HCT116 (cell line): ENCODE measurements around the gene SRP54. TPM values are rescaled to one million over a fixed set of nuclear protein-coding genes. Genes with fewer than 3 reads are reported as not detected.

Experiments used
- ATAC-seq: fragments of 200-7000 bp; cut with Tn5 transposase; 2 replicates; pipeline ENCODE4 v1.9.1; 2020; ENCODE audit warnings: mild to moderate bottlenecking, moderate library complexity
- BruUV-seq: library from RNA; stranded (reverse); fragments of 400-500 nt; replicated peaks from 2 replicates; lab custom pipeline; 2021; lab: Mats Ljungman, UMichigan
- CTCF ChIA-PET: fragments of 300-600 bp; sonication (Branson Sonifier 250); formaldehyde crosslinking; loops from one replicate; lab custom pipeline; 2021; ENCODE audit warnings: antibody characterized with exemption; lab: Charles Lee
- POLR2A ChIA-PET: fragments of 300-600, 350-600 bp; sonication (Branson Sonifier 250); formaldehyde crosslinking; loops from one replicate; lab custom pipeline; 2021; ENCODE audit warnings: antibody characterized with exemption; lab: Charles Lee
- RAD21 ChIA-PET, 2 experiments: fragments of 300-600 bp; sonication (Branson Sonifier 250); formaldehyde crosslinking; loops; one replicate each; lab custom pipeline; 2023; ENCODE audit warnings: low total read pairs in 2 of 2; ENCODE audit not compliant: uncharacterized antibody in 2 of 2, unreplicated experiment in 2 of 2, low non-redundant PET in 1 of 2; lab: Charles Lee
- DNase-seq: peaks from one replicate; pipeline ENCODE4 v3.0.0-alpha.2; 2010; ENCODE audit warnings: low read depth, low spot score
- H2AFZ ChIP-seq: fragments of 200-600 bp; shearing (Covaris generic), sonication (generic); 2 replicates; pipeline ENCODE4 v1.6.1; 2017; ENCODE audit warnings: low read depth, mixed run types, mixed read lengths, antibody characterized with exemption, low read length; ENCODE audit not compliant: poor library complexity, severe bottlenecking
- H3K27ac ChIP-seq: 2 replicates; pipeline ENCODE4 v1.5.1; 2012; ENCODE audit warnings: low read depth, low read length
- H3K27me3 ChIP-seq: fragments of 200-600 bp; sonication (generic); 2 replicates; pipeline ENCODE4 v1.6.1; 2016; ENCODE audit warnings: mixed run types, low read length, mixed read lengths; ENCODE audit not compliant: insufficient read depth
- H3K36me3 ChIP-seq, 2 experiments: fragments of 200-500 bp in 1 of 2; fragments of 200-600 bp in 1 of 2; sonication (Bioruptor generic) in 1 of 2; sonication (generic) in 1 of 2; 2 replicates each; pipeline versions ENCODE4 v1.5.1 to v1.6.1; 2014 to 2016; ENCODE audit warnings: low read length in 2 of 2, inconsistent platforms in 1 of 2, mixed read lengths in 1 of 2, mixed run types in 1 of 2; ENCODE audit not compliant: insufficient read depth in 2 of 2, control insufficient read depth in 1 of 2
- H3K4me1 ChIP-seq, 2 experiments: fragments of 200-600 bp in 1 of 2; sonication (generic) in 1 of 2; 2 replicates each; pipeline versions ENCODE4 v1.5.1 to v1.6.1; 2012 to 2017; ENCODE audit warnings: low read length in 2 of 2, inconsistent platforms in 1 of 2, mild to moderate bottlenecking in 1 of 2, mixed read lengths in 1 of 2, mixed run types in 1 of 2, moderate library complexity in 1 of 2; ENCODE audit not compliant: insufficient read depth in 2 of 2, control insufficient read depth in 1 of 2
- H3K4me2 ChIP-seq: fragments of 200-600 bp; sonication (generic); 2 replicates; pipeline ENCODE4 v1.6.1; 2017; ENCODE audit warnings: mixed run types, low read length, mixed read lengths
- H3K4me3 ChIP-seq, 2 experiments: fragments of 200-600 bp in 1 of 2; sonication (generic) in 1 of 2; replicated peaks in 1 of 2; 2 replicates each; pipeline ENCODE4 v1.5.1; 2011 to 2016; ENCODE audit warnings: low read length in 2 of 2, control low read depth in 1 of 2, low read depth in 1 of 2, mild to moderate bottlenecking in 1 of 2, mixed read lengths in 1 of 2, mixed run types in 1 of 2
- H3K79me2 ChIP-seq: fragments of 200-600 bp; sonication (generic); 2 replicates; pipeline ENCODE4 v1.6.1; 2017; ENCODE audit warnings: mild to moderate bottlenecking, mixed run types, low read length, moderate library complexity, mixed read lengths; ENCODE audit not compliant: insufficient read depth
- H3K9ac ChIP-seq: fragments of 200-600 bp; sonication (generic); 2 replicates; pipeline ENCODE4 v1.6.1; 2016; ENCODE audit warnings: low read length, mixed read lengths
- H3K9me2 ChIP-seq: fragments of 200-600 bp; sonication (generic), shearing (Covaris generic); 2 replicates; pipeline ENCODE4 v1.6.1; 2017; ENCODE audit warnings: mixed run types, mild to moderate bottlenecking, moderate library complexity; ENCODE audit not compliant: insufficient read depth
- H3K9me3 ChIP-seq, 2 experiments: fragments of 200-500 bp in 1 of 2; fragments of 200-600 bp in 1 of 2; sonication (Bioruptor generic) in 1 of 2; sonication (generic) in 1 of 2; 2 replicates each; pipeline ENCODE4 v1.6.1; 2014 to 2017; ENCODE audit warnings: low read length in 2 of 2, mixed read lengths in 2 of 2, inconsistent platforms in 1 of 2, low read depth in 1 of 2, mild to moderate bottlenecking in 1 of 2, mixed run types in 1 of 2, moderate library complexity in 1 of 2; ENCODE audit not compliant: control insufficient read depth in 1 of 2, insufficient read depth in 1 of 2
- H4K20me1 ChIP-seq: fragments of 200-600 bp; sonication (generic), shearing (Covaris generic); 2 replicates; pipeline ENCODE4 v1.6.1; 2017; ENCODE audit warnings: mixed run types, mild to moderate bottlenecking, moderate library complexity; ENCODE audit not compliant: insufficient read depth
- EGR1 ChIP-seq: IDR thresholded peaks from 2 replicates; pipeline ENCODE4 v1.6.1; 2012; ENCODE audit warnings: low read depth
- ELF1 ChIP-seq: IDR thresholded peaks from 2 replicates; pipeline ENCODE4 v1.6.1; 2012; ENCODE audit warnings: low read depth, borderline replicate concordance
- EZH2 ChIP-seq: fragments of 200-600 bp; sonication (generic); IDR thresholded peaks from 2 replicates; pipeline ENCODE4 v1.6.1; 2017; ENCODE audit warnings: antibody characterized with exemption, mixed run types
- EZH2phosphoT487 ChIP-seq: fragments of 200-600 bp; IDR thresholded peaks from 2 replicates; pipeline ENCODE4 v1.6.1; 2018; ENCODE audit warnings: antibody characterized with exemption, borderline replicate concordance
- RAD21 ChIP-seq: IDR thresholded peaks from 2 replicates; pipeline ENCODE4 v1.6.1; 2012; ENCODE audit warnings: low read depth, mild to moderate bottlenecking
- REST ChIP-seq: IDR thresholded peaks from 2 replicates; pipeline ENCODE4 v1.6.1; 2012; ENCODE audit warnings: low read depth
- SIN3A ChIP-seq: IDR thresholded peaks from 2 replicates; pipeline ENCODE4 v1.6.1; 2012; ENCODE audit warnings: low read depth
- SP1 ChIP-seq: IDR thresholded peaks from 2 replicates; pipeline ENCODE4 v1.6.1; 2012; ENCODE audit warnings: low read depth
- TCF7L2 ChIP-seq: IDR thresholded peaks from 2 replicates; pipeline ENCODE4 v1.7.0; 2011; ENCODE audit warnings: borderline replicate concordance, inconsistent platforms; ENCODE audit not compliant: insufficient read depth, insufficient read length; ENCODE audit errors: extremely low read depth
- YY1 ChIP-seq: IDR thresholded peaks from 2 replicates; pipeline ENCODE4 v1.6.1; 2011; ENCODE audit warnings: low read length, low read depth, moderate library complexity, mild to moderate bottlenecking; ENCODE audit not compliant: insufficient replicate concordance; ENCODE audit errors: extremely low read depth
- ZBTB33 ChIP-seq: IDR thresholded peaks from 2 replicates; pipeline ENCODE4 v1.6.1; 2011; ENCODE audit warnings: mild to moderate bottlenecking, low read length, moderate library complexity; ENCODE audit not compliant: insufficient replicate concordance; ENCODE audit errors: extremely low read depth
- ZFX ChIP-seq: fragments of 450-650 bp; IDR thresholded peaks from 2 replicates; pipeline ENCODE4 v1.6.1; 2017
- ZNF274 ChIP-seq: fragments of 200-500 bp; sonication (Bioruptor generic); IDR thresholded peaks from 2 replicates; pipeline ENCODE4 v1.6.1; 2014; ENCODE audit warnings: mild to moderate bottlenecking, low read depth, low read length, inconsistent platforms
- intact Hi-C: fragments of 100-400 bp; cut with micrococcal nuclease; formaldehyde crosslinking; loops from 2 replicates; pipeline ENCODE4 v1.10.0; 2022
- total RNA-seq: library from RNA; stranded (reverse); gene quantifications from one replicate; pipeline ENCODE4 v1.2.1, GENCODE V29; 2021; ENCODE audit not compliant: unreplicated experiment
- TF ChIP-seq, protein P1 (sequence below), 3 experiments: fragments of 200-600 bp in 1 of 3; sonication (generic) in 1 of 3; IDR thresholded peaks in 2 of 3; conservative IDR thresholded peaks in 1 of 3; 2 replicates each; pipeline ENCODE4 v1.5.1; 2012 to 2017; ENCODE audit warnings: low read depth in 2 of 3, low read length in 2 of 3, antibody characterized with exemption in 1 of 3, borderline replicate concordance in 1 of 3, control low read depth in 1 of 3, mild to moderate bottlenecking in 1 of 3, mixed read lengths in 1 of 3, mixed run types in 1 of 3, moderate library complexity in 1 of 3; ENCODE audit not compliant: insufficient read depth in 1 of 3

Gene SRP54
- total RNA-seq, 1 experiment from 2014 or later = 53.0 TPM

- peak overlapping the region; percentile 84 for H3K9ac ChIP-seq
- H3K4me3 ChIP-seq = peak overlapping the region; percentile 76 to 94
- H3K4me1 ChIP-seq = peaks cover 11 to 17% of the 10 kb centered on the region in 2 experiments; a peak in 3 of 4 replicates
- no peak for DNase-seq
- TF ChIP-seq REST (no peak), SIN3A (no peak), ZFX (no peak), ZNF274 (no peak), ZBTB33 (no peak), YY1 (no peak), RAD21 (no peak), EGR1 (no peak), TCF7L2 (no peak), EZH2 (no peak), ELF1 (no peak), EZH2phosphoT487 (no peak), SP1 (no peak)
- TF ChIP-seq, protein P1, sequence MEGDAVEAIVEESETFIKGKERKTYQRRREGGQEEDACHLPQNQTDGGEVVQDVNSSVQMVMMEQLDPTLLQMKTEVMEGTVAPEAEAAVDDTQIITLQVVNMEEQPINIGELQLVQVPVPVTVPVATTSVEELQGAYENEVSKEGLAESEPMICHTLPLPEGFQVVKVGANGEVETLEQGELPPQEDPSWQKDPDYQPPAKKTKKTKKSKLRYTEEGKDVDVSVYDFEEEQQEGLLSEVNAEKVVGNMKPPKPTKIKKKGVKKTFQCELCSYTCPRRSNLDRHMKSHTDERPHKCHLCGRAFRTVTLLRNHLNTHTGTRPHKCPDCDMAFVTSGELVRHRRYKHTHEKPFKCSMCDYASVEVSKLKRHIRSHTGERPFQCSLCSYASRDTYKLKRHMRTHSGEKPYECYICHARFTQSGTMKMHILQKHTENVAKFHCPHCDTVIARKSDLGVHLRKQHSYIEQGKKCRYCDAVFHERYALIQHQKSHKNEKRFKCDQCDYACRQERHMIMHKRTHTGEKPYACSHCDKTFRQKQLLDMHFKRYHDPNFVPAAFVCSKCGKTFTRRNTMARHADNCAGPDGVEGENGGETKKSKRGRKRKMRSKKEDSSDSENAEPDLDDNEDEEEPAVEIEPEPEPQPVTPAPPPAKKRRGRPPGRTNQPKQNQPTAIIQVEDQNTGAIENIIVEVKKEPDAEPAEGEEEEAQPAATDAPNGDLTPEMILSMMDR (IDR thresholded peaks at IDR 0.05 in 2 of 3, conservative IDR thresholded peaks at IDR 0.05 in 1 of 3; ENCODE audit: borderline replicate concordance in 1 of 3, insufficient read depth in 1 of 3, low read depth in 2 of 3, low read length in 2 of 3) = no peak
- no peaks in the 10 kb centered on the region for H4K20me1 ChIP-seq
- H2AFZ ChIP-seq = no peak overlapping the region
- no peaks in the 10 kb centered on the region for H3K36me3 ChIP-seq
- peaks cover 55% of the 10 kb centered on the region for H3K79me2 ChIP-seq
- ChIA-PET POLR2A (interaction anchor here (0.6 to 1.4 kb wide), 3 partner anchors 141 to 287 kb away, joined by 3 read pairs; partner anchors contain the start of genes PPP2R3C and PRORP), CTCF (interaction anchor here (1.0 to 1.6 kb wide), 2 partner anchors 66 to 309 kb away, joined by 3 read pairs; partner anchors contain the start of gene FAM177A1), RAD21 (interaction anchor here in 1 of 2 experiments (0.6 kb wide), 1 partner anchor 303 kb away, joined by 3 read pairs; no protein-coding TSS in a partner anchor)
- no peaks in the 10 kb centered on the region for H3K9me3 ChIP-seq
- no peaks in the 10 kb centered on the region for H3K27me3 ChIP-seq
- no peak for ATAC-seq
- H3K9me2 ChIP-seq = no peaks in the 10 kb centered on the region
- peak overlapping the region; percentile 87 for H3K4me2 ChIP-seq
- peak overlapping the region; percentile 91 for H3K27ac ChIP-seq
- no TSS peak for BruUV-seq
- intact Hi-C loops = loop anchor here (5.0 kb wide), 2 partner anchors 308 to 427 kb away; no protein-coding TSS in a partner anchor
Measured at GRCh38 chr14:34980337-34980900, 2.4 kb upstream of the SRP54 start.
